HepG2 (cell line): ENCODE measurements around the gene HEMK1. TPM values are rescaled to one million over a fixed set of nuclear protein-coding genes. Genes with fewer than 3 reads are reported as not detected.

Source experiments
- ARHGAP35 ChIP-seq: sonication (generic); formaldehyde crosslinking; IDR thresholded peaks from 2 replicates; pipeline ENCODE4 v1.9.0; 2022; ENCODE audit warnings: mild to moderate bottlenecking, inconsistent platforms, moderate library complexity, missing genetic modification reagents, borderline replicate concordance
- CBX5 ChIP-seq: sonication (generic); formaldehyde crosslinking; IDR thresholded peaks from 2 replicates; pipeline ENCODE4 v1.4.0; 2020; ENCODE audit warnings: missing genetic modification reagents, borderline replicate concordance
- FOXC1 ChIP-seq: sonication (generic); formaldehyde crosslinking; IDR thresholded peaks from 2 replicates; pipeline ENCODE4 v1.8.0; 2022; ENCODE audit warnings: mild to moderate bottlenecking, missing genetic modification reagents, borderline replicate concordance
- KMT2B ChIP-seq: IDR thresholded peaks from 2 replicates; pipeline ENCODE4 v1.6.1; 2016; ENCODE audit warnings: missing genetic modification reagents, missing compliant biosample characterization
- MIXL1 ChIP-seq: IDR thresholded peaks from 2 replicates; pipeline ENCODE4 v1.6.1; 2016
- PHF20 ChIP-seq: sonication (generic); formaldehyde crosslinking; IDR thresholded peaks from 2 replicates; pipeline ENCODE4 v1.5.0; 2020; ENCODE audit warnings: mild to moderate bottlenecking, missing genetic modification reagents
- SSRP1 ChIP-seq: IDR thresholded peaks from 2 replicates; pipeline ENCODE4 v1.6.1; 2016; ENCODE audit warnings: control low read depth
- U2AF1 ChIP-seq: fragments of 200-400 bp; formaldehyde crosslinking; optimal IDR thresholded peaks from 2 replicates; pipeline ENCODE3; 2017; ENCODE audit warnings: mild to moderate bottlenecking, low read depth, low read length
- XBP1 ChIP-seq: sonication (generic); formaldehyde crosslinking; IDR thresholded peaks from 2 replicates; pipeline ENCODE4 v1.5.0; 2020; ENCODE audit warnings: missing genetic modification reagents
- XRCC5 ChIP-seq: fragments of 200-400 bp; formaldehyde crosslinking; optimal IDR thresholded peaks from 2 replicates; pipeline ENCODE3; 2017; ENCODE audit warnings: mild to moderate bottlenecking, low read length
- ZNF354B ChIP-seq: sonication (generic); formaldehyde crosslinking; IDR thresholded peaks from 2 replicates; pipeline ENCODE4 v1.8.0; 2022; ENCODE audit warnings: mild to moderate bottlenecking, missing genetic modification reagents
- ZNF543 ChIP-seq: sonication (generic); formaldehyde crosslinking; IDR thresholded peaks from 2 replicates; pipeline ENCODE4 v1.4.0; 2020; ENCODE audit warnings: mild to moderate bottlenecking, missing genetic modification reagents
- ZNF550 ChIP-seq: sonication (generic); formaldehyde crosslinking; IDR thresholded peaks from 2 replicates; pipeline ENCODE4 v1.4.0; 2020; ENCODE audit warnings: mild to moderate bottlenecking, missing genetic modification reagents, borderline replicate concordance
- ZNF619 ChIP-seq: sonication (generic); formaldehyde crosslinking; IDR thresholded peaks from 2 replicates; pipeline ENCODE4 v1.4.0; 2020; ENCODE audit warnings: mild to moderate bottlenecking, missing genetic modification reagents
- polyA plus RNA-seq, 8 experiments: library from polyadenylated mRNA; depleted of rRNA in 3 of 8; stranded (reverse) in 7 of 8; unstranded in 1 of 8; fragments of >200 nt; fragmentation: Illumina TruSeq in 4 of 8; extraction: Trizol in 4 of 8; gene quantifications; 2 replicates each; pipeline versions ENCODE4 v1.2.1 to v1.2.3, GENCODE V29; 2011 to 2016; ENCODE audit warnings: low read depth in 4 of 8, missing spikeins in 1 of 8, mixed read lengths in 1 of 8; ENCODE audit not compliant: insufficient read depth in 1 of 8
- total RNA-seq, 5 experiments: library from RNA; depleted of rRNA; stranded (reverse); fragments of >200 nt; fragmentation: Illumina TruSeq; extraction: Trizol; gene quantifications; 2 replicates each; pipeline ENCODE4 v1.2.3, GENCODE V29; 2016; ENCODE audit warnings: low read depth in 1 of 5
- TF ChIP-seq, protein P1 (sequence below): IDR thresholded peaks from 2 replicates; pipeline ENCODE4 v1.6.1; 2016
- TF ChIP-seq, protein P2 (sequence below): sonication (generic); formaldehyde crosslinking; IDR thresholded peaks from 2 replicates; pipeline ENCODE4 v1.5.0; 2020; ENCODE audit warnings: mild to moderate bottlenecking, missing genetic modification reagents, borderline replicate concordance
- TF ChIP-seq, protein P3 (sequence below): sonication (generic); formaldehyde crosslinking; IDR thresholded peaks from 2 replicates; pipeline ENCODE4 v1.4.0; 2020; ENCODE audit warnings: missing genetic modification reagents
- TF ChIP-seq, protein P4 (sequence below): IDR thresholded peaks from 2 replicates; pipeline ENCODE4 v1.6.1; 2012; ENCODE audit warnings: low read length, improper control_type of control experiment
- TF ChIP-seq, protein P5 (sequence below): IDR thresholded peaks from 2 replicates; pipeline ENCODE4 v1.6.1; 2016; ENCODE audit warnings: low read depth, control low read depth
- TF ChIP-seq, protein P6 (sequence below): IDR thresholded peaks from 2 replicates; pipeline ENCODE4 v1.6.1; 2016; ENCODE audit warnings: mild to moderate bottlenecking, missing biosample characterization, missing genetic modification reagents

HEMK1 gene
- total and polyA plus RNA-seq, 2 of the 13 experiments (the other 11 are each of a cell fraction or from before 2014, with no cell fraction given): 9.8 to 12.6 TPM

DNA sequence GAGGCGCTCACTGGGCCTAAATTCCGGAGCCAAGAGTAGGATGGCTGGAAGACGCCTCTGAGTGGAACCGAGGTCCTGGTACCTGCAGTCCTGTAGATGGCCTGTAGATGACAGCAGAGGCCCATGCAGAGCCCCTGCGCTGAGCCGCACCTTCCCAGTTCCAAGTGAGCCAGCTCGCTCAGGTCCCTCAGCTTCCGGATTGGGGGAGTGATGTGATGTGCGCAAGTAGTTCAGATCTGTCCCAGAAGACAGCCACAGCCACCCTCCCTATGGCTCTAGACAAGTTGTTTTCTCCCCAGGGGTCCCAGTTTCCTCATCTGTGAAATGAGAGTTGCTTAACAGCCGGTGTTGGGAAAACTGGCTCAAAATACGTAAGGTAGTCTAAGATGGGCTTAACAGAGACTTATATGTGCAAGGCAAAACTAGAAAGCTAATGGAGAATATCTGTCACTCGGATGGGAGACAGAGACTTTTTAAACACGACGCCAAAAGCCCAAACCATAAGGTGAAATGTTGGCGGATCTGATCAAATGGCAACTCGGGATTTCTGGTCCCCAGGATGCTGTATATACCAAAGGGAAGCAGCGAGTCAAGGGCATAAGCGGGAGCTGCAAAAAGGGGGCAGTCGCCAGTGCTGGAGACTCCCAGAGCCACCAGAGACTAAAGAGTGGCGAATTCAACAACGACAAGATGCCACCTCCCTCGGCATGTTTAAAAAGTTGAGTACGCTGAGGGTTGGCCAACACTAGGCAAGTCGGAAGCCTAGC lies 46.9 kb downstream of the HEMK1 start (continued):
- TF ChIP-seq, protein P1, sequence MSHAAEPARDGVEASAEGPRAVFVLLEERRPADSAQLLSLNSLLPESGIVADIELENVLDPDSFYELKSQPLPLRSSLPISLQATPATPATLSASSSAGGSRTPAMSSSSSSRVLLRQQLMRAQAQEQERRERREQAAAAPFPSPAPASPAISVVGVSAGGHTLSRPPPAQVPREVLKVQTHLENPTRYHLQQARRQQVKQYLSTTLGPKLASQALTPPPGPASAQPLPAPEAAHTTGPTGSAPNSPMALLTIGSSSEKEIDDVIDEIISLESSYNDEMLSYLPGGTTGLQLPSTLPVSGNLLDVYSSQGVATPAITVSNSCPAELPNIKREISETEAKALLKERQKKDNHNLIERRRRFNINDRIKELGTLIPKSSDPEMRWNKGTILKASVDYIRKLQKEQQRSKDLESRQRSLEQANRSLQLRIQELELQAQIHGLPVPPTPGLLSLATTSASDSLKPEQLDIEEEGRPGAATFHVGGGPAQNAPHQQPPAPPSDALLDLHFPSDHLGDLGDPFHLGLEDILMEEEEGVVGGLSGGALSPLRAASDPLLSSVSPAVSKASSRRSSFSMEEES: no peak
- TF ChIP-seq FOXC1 (CRISPR knock-in tag) (no peak), SSRP1 (CRISPR knock-in tag) (no peak), U2AF1 (no peak), PHF20 (CRISPR knock-in tag) (0 out of 2 replicates have a peak, but pooled peaks have one; percentile 21), ZNF543 (CRISPR knock-in tag) (0 out of 2 replicates have a peak, but pooled peaks have one; percentile 18), XBP1 (CRISPR knock-in tag) (no peak), ZNF619 (CRISPR knock-in tag) (no peak), KMT2B (CRISPR knock-in tag) (no peak), XRCC5 (peak; percentile 79), ARHGAP35 (CRISPR knock-in tag) (no peak), ZNF354B (CRISPR knock-in tag) (no peak), MIXL1 (CRISPR knock-in tag) (no peak), ZNF550 (CRISPR knock-in tag) (no peak), CBX5 (no peak)
- TF ChIP-seq, protein P2, sequence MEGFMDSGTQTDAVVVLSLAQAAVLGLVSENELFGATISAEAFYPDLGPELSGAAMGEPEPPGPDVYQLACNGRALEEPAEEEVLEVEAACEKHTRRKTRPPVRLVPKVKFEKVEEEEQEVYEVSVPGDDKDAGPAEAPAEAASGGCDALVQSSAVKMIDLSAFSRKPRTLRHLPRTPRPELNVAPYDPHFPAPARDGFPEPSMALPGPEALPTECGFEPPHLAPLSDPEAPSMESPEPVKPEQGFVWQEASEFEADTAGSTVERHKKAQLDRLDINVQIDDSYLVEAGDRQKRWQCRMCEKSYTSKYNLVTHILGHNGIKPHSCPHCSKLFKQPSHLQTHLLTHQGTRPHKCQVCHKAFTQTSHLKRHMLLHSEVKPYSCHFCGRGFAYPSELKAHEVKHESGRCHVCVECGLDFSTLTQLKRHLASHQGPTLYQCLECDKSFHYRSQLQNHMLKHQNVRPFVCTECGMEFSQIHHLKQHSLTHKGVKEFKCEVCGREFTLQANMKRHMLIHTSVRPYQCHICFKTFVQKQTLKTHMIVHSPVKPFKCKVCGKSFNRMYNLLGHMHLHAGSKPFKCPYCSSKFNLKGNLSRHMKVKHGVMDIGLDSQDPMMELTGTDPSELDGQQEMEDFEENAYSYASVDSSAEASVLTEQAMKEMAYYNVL (CRISPR knock-in tag): 0 out of 2 replicates have a peak, but pooled peaks have one; percentile 37
- TF ChIP-seq, protein P3, sequence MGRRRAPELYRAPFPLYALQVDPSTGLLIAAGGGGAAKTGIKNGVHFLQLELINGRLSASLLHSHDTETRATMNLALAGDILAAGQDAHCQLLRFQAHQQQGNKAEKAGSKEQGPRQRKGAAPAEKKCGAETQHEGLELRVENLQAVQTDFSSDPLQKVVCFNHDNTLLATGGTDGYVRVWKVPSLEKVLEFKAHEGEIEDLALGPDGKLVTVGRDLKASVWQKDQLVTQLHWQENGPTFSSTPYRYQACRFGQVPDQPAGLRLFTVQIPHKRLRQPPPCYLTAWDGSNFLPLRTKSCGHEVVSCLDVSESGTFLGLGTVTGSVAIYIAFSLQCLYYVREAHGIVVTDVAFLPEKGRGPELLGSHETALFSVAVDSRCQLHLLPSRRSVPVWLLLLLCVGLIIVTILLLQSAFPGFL (CRISPR knock-in tag): no peak
- TF ChIP-seq, protein P4, sequence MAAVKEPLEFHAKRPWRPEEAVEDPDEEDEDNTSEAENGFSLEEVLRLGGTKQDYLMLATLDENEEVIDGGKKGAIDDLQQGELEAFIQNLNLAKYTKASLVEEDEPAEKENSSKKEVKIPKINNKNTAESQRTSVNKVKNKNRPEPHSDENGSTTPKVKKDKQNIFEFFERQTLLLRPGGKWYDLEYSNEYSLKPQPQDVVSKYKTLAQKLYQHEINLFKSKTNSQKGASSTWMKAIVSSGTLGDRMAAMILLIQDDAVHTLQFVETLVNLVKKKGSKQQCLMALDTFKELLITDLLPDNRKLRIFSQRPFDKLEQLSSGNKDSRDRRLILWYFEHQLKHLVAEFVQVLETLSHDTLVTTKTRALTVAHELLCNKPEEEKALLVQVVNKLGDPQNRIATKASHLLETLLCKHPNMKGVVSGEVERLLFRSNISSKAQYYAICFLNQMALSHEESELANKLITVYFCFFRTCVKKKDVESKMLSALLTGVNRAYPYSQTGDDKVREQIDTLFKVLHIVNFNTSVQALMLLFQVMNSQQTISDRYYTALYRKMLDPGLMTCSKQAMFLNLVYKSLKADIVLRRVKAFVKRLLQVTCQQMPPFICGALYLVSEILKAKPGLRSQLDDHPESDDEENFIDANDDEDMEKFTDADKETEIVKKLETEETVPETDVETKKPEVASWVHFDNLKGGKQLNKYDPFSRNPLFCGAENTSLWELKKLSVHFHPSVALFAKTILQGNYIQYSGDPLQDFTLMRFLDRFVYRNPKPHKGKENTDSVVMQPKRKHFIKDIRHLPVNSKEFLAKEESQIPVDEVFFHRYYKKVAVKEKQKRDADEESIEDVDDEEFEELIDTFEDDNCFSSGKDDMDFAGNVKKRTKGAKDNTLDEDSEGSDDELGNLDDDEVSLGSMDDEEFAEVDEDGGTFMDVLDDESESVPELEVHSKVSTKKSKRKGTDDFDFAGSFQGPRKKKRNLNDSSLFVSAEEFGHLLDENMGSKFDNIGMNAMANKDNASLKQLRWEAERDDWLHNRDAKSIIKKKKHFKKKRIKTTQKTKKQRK: no peak
- TF ChIP-seq, protein P5, sequence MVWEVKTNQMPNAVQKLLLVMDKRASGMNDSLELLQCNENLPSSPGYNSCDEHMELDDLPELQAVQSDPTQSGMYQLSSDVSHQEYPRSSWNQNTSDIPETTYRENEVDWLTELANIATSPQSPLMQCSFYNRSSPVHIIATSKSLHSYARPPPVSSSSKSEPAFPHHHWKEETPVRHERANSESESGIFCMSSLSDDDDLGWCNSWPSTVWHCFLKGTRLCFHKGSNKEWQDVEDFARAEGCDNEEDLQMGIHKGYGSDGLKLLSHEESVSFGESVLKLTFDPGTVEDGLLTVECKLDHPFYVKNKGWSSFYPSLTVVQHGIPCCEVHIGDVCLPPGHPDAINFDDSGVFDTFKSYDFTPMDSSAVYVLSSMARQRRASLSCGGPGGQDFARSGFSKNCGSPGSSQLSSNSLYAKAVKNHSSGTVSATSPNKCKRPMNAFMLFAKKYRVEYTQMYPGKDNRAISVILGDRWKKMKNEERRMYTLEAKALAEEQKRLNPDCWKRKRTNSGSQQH: no peak
- TF ChIP-seq, protein P6, sequence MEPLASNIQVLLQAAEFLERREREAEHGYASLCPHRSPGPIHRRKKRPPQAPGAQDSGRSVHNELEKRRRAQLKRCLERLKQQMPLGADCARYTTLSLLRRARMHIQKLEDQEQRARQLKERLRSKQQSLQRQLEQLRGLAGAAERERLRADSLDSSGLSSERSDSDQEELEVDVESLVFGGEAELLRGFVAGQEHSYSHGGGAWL (CRISPR knock-in tag): no peak
